WTC11 (cell line): Measurements from ENCODE around the gene FTL. TPM values are rescaled to one million over a fixed set of nuclear protein-coding genes. Genes with fewer than 3 reads are reported as not detected.
A peak's percentile ranks its signal among the peaks of the same experiment; 100 is the strongest.

ENCODE experiments used
- CBFB ChIP-seq: sonication (generic); formaldehyde crosslinking; IDR thresholded peaks from 2 replicates; pipeline ENCODE4 v1.8.1; 2022; ENCODE audit warnings: mild to moderate bottlenecking, low read depth, missing genetic modification reagents
- CREM ChIP-seq: sonication (generic); formaldehyde crosslinking; IDR thresholded peaks from 2 replicates; pipeline ENCODE4 v1.8.1; 2022; ENCODE audit warnings: mild to moderate bottlenecking, missing genetic modification reagents, moderate library complexity
- EMX1 ChIP-seq: fragments of 250-450 bp; sonication (Bioruptor Pico); IDR thresholded peaks from 2 replicates; pipeline ENCODE4 v1.8.0; 2021; ENCODE audit warnings: mild to moderate bottlenecking
- FOXJ3 ChIP-seq: sonication (generic); formaldehyde crosslinking; IDR thresholded peaks from 2 replicates; pipeline ENCODE4 v1.9.0; 2021; ENCODE audit warnings: missing genetic modification reagents, mild to moderate bottlenecking, borderline replicate concordance
- FOXK1 ChIP-seq: sonication (generic); formaldehyde crosslinking; IDR thresholded peaks from 2 replicates; pipeline ENCODE4 v1.8.0; 2022; ENCODE audit warnings: mild to moderate bottlenecking, moderate library complexity, missing genetic modification reagents
- FOXP1 ChIP-seq: sonication (generic); formaldehyde crosslinking; IDR thresholded peaks from 2 replicates; pipeline ENCODE4 v1.8.0; 2022; ENCODE audit warnings: missing genetic modification reagents, mild to moderate bottlenecking, moderate library complexity, borderline replicate concordance
- GRHL2 ChIP-seq: fragments of 250-450 bp; sonication (Bioruptor Pico); IDR thresholded peaks from 2 replicates; pipeline ENCODE4 v1.8.0; 2022; ENCODE audit warnings: mild to moderate bottlenecking, moderate library complexity; ENCODE audit not compliant: insufficient replicate concordance, severe bottlenecking
- GTF2I ChIP-seq: fragments of 250-450 bp; sonication (Bioruptor Pico); conservative IDR thresholded peaks from 2 replicates; pipeline ENCODE4 v1.4.0; 2021; ENCODE audit warnings: mild to moderate bottlenecking
- MLX ChIP-seq: sonication (generic); formaldehyde crosslinking; IDR thresholded peaks from 2 replicates; pipeline ENCODE4 v1.8.1; 2023; ENCODE audit warnings: mild to moderate bottlenecking, missing genetic modification reagents, moderate library complexity
- MYBL2 ChIP-seq: sonication (generic); formaldehyde crosslinking; IDR thresholded peaks from 2 replicates; pipeline ENCODE4 v1.8.1; 2023; ENCODE audit warnings: mild to moderate bottlenecking, moderate library complexity, missing genetic modification reagents
- NR3C1 ChIP-seq: sonication (generic); formaldehyde crosslinking; conservative IDR thresholded peaks from 2 replicates; pipeline ENCODE4 v1.8.1; 2023; ENCODE audit warnings: low read depth, mild to moderate bottlenecking, missing genetic modification reagents
- OVOL2 ChIP-seq: fragments of 250-450 bp; sonication (Bioruptor Pico); IDR thresholded peaks from 2 replicates; pipeline ENCODE4 v1.9.0; 2021; ENCODE audit warnings: mild to moderate bottlenecking, borderline replicate concordance
- PRDM15 ChIP-seq: sonication (generic); formaldehyde crosslinking; IDR thresholded peaks from 2 replicates; pipeline ENCODE4 v1.8.0; 2022; ENCODE audit warnings: missing genetic modification reagents
- RORB ChIP-seq: fragments of 250-450 bp; sonication (Bioruptor Pico); IDR thresholded peaks from 2 replicates; pipeline ENCODE4 v1.9.0; 2021; ENCODE audit warnings: mild to moderate bottlenecking
- SMAD3 ChIP-seq: sonication (generic); formaldehyde crosslinking; IDR thresholded peaks from 2 replicates; pipeline ENCODE4 v1.8.0; 2022; ENCODE audit warnings: missing genetic modification reagents, mild to moderate bottlenecking, borderline replicate concordance
- TEAD1 ChIP-seq: sonication (generic); formaldehyde crosslinking; IDR thresholded peaks from 2 replicates; pipeline ENCODE4 v1.8.0; 2022; ENCODE audit warnings: mild to moderate bottlenecking, missing genetic modification reagents
- TEAD4 ChIP-seq: sonication (generic); formaldehyde crosslinking; IDR thresholded peaks from 2 replicates; pipeline ENCODE4 v1.8.0; 2022; ENCODE audit warnings: mild to moderate bottlenecking, missing genetic modification reagents
- USF1 ChIP-seq: sonication (generic); formaldehyde crosslinking; IDR thresholded peaks from 2 replicates; pipeline ENCODE4 v1.8.0; 2022; ENCODE audit warnings: mild to moderate bottlenecking, missing genetic modification reagents
- ZNF232 ChIP-seq: sonication (generic); formaldehyde crosslinking; IDR thresholded peaks from 2 replicates; pipeline ENCODE4 v1.8.0; 2022; ENCODE audit warnings: mild to moderate bottlenecking, missing genetic modification reagents
- ZNF423 ChIP-seq: fragments of 250-450 bp; sonication (Bioruptor Pico); IDR thresholded peaks from 2 replicates; pipeline ENCODE4 v2.1.2; 2022; ENCODE audit warnings: mild to moderate bottlenecking, moderate library complexity
- ZNF425 ChIP-seq: fragments of 250-450 bp; sonication (Bioruptor Pico); conservative IDR thresholded peaks from 2 replicates; pipeline ENCODE4 v1.9.0; 2021; ENCODE audit warnings: mild to moderate bottlenecking
- total RNA-seq: library from RNA; stranded (reverse); gene quantifications from 3 replicates; pipeline ENCODE4 v1.2.3, GENCODE V29; 2021
- TF ChIP-seq, protein P1 (sequence below): fragments of 250-450 bp; sonication (Bioruptor Pico); IDR thresholded peaks from 2 replicates; pipeline ENCODE4 v1.8.0; 2021; ENCODE audit warnings: mild to moderate bottlenecking
- TF ChIP-seq, protein P2 (sequence below): sonication (generic); formaldehyde crosslinking; IDR thresholded peaks from 2 replicates; pipeline ENCODE4 v1.8.0; 2022; ENCODE audit warnings: mild to moderate bottlenecking, missing genetic modification reagents
- TF ChIP-seq, protein P3 (sequence below): sonication (generic); formaldehyde crosslinking; conservative IDR thresholded peaks from 2 replicates; pipeline ENCODE4 v1.8.1; 2022; ENCODE audit warnings: mild to moderate bottlenecking, missing genetic modification reagents
- TF ChIP-seq, protein P4 (sequence below): sonication (generic); formaldehyde crosslinking; IDR thresholded peaks from 2 replicates; pipeline ENCODE4 v1.8.0; 2023; ENCODE audit warnings: missing genetic modification reagents
- TF ChIP-seq, protein P5 (sequence below): sonication (generic); formaldehyde crosslinking; IDR thresholded peaks from 2 replicates; pipeline ENCODE4 v1.8.0; 2022; ENCODE audit warnings: mild to moderate bottlenecking, missing genetic modification reagents
- TF ChIP-seq, protein P6 (sequence below): sonication (generic); formaldehyde crosslinking; IDR thresholded peaks from 2 replicates; pipeline ENCODE4 v1.8.1; 2022; ENCODE audit warnings: low read depth, missing genetic modification reagents, borderline replicate concordance

The FTL gene
- total RNA-seq, 1 experiment from 2014 or later = 1,061 TPM

DNA sequence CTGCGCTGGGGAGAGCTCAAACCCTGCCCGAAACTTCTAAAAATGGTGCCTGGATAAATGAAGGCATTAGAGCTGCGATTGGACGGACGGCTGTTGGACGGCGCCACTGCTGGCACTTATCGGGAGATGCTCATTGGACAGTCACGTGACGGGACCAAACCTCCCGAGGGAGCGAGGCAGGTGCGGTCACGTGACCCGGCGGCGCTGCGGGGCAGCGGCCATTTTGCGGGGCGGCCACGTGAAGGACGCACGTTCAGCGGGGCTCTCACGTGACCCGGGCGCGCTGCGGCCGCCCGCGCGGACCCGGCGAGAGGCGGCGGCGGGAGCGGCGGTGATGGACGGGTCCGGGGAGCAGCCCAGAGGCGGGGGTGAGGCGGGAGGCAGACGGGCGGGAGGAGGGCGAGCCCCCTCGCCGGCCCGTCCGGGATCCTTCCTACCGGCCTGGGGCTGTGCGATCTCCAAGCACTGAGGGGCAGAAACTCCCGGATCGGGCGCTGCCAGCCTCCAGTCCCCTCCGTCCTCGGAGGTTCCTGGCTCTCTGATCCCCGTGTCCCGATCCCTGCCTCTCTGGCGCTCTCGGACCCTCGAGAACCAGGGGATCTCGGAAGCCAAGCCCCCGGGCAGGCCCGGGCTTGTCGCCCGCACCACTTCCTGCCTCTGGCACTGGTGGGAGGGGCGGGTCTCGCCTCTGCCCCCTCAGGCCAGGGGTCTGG lies 10.4 kb upstream of the FTL start, which contains the start of gene BAX (continued):
- no peak for TF ChIP-seq ZNF425 (CRISPR knock-in tag)
- TF ChIP-seq, protein P1, sequence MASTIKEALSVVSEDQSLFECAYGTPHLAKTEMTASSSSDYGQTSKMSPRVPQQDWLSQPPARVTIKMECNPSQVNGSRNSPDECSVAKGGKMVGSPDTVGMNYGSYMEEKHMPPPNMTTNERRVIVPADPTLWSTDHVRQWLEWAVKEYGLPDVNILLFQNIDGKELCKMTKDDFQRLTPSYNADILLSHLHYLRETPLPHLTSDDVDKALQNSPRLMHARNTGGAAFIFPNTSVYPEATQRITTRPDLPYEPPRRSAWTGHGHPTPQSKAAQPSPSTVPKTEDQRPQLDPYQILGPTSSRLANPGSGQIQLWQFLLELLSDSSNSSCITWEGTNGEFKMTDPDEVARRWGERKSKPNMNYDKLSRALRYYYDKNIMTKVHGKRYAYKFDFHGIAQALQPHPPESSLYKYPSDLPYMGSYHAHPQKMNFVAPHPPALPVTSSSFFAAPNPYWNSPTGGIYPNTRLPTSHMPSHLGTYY (CRISPR knock-in tag) = no peak
- TF ChIP-seq GTF2I (CRISPR knock-in tag) = no peak
- TF ChIP-seq, protein P2, sequence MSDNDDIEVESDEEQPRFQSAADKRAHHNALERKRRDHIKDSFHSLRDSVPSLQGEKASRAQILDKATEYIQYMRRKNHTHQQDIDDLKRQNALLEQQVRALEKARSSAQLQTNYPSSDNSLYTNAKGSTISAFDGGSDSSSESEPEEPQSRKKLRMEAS (CRISPR knock-in tag) = peak; percentile 88
- no peak for TF ChIP-seq FOXJ3 (CRISPR knock-in tag)
- TF ChIP-seq RORB (CRISPR knock-in tag) = no peak
- TF ChIP-seq TEAD4 = no peak
- no peak for TF ChIP-seq GRHL2 (CRISPR knock-in tag)
- no peak for TF ChIP-seq SMAD3 (CRISPR knock-in tag)
- 0 out of 2 replicates have a peak, but pooled peaks have one; percentile 25 for TF ChIP-seq ZNF232
- no peak for TF ChIP-seq CBFB (CRISPR knock-in tag)
- peak; percentile 58 for TF ChIP-seq TEAD1 (CRISPR knock-in tag)
- TF ChIP-seq NR3C1 (CRISPR knock-in tag) = no peak
- TF ChIP-seq, protein P3, sequence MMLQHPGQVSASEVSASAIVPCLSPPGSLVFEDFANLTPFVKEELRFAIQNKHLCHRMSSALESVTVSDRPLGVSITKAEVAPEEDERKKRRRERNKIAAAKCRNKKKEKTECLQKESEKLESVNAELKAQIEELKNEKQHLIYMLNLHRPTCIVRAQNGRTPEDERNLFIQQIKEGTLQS = no peak
- TF ChIP-seq EMX1 (CRISPR knock-in tag) = no peak
- TF ChIP-seq CREM (CRISPR knock-in tag) = no peak
- TF ChIP-seq, protein P4, sequence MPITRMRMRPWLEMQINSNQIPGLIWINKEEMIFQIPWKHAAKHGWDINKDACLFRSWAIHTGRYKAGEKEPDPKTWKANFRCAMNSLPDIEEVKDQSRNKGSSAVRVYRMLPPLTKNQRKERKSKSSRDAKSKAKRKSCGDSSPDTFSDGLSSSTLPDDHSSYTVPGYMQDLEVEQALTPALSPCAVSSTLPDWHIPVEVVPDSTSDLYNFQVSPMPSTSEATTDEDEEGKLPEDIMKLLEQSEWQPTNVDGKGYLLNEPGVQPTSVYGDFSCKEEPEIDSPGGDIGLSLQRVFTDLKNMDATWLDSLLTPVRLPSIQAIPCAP (CRISPR knock-in tag) = 0 out of 2 replicates have a peak, but pooled peaks have one; percentile 24
- TF ChIP-seq, protein P5, sequence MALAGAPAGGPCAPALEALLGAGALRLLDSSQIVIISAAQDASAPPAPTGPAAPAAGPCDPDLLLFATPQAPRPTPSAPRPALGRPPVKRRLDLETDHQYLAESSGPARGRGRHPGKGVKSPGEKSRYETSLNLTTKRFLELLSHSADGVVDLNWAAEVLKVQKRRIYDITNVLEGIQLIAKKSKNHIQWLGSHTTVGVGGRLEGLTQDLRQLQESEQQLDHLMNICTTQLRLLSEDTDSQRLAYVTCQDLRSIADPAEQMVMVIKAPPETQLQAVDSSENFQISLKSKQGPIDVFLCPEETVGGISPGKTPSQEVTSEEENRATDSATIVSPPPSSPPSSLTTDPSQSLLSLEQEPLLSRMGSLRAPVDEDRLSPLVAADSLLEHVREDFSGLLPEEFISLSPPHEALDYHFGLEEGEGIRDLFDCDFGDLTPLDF (CRISPR knock-in tag) = no peak
- no peak for TF ChIP-seq MLX (CRISPR knock-in tag)
- TF ChIP-seq FOXP1 = no peak
- TF ChIP-seq PRDM15 (CRISPR knock-in tag) = no peak
- TF ChIP-seq USF1 (CRISPR knock-in tag) = peak; percentile 99
- no peak for TF ChIP-seq OVOL2
- TF ChIP-seq FOXK1 (CRISPR knock-in tag) = peak; percentile 92
- TF ChIP-seq MYBL2 = 0 out of 2 replicates have a peak, but pooled peaks have one; percentile 74
- no peak for TF ChIP-seq ZNF423 (CRISPR knock-in tag)
- TF ChIP-seq, protein P6, sequence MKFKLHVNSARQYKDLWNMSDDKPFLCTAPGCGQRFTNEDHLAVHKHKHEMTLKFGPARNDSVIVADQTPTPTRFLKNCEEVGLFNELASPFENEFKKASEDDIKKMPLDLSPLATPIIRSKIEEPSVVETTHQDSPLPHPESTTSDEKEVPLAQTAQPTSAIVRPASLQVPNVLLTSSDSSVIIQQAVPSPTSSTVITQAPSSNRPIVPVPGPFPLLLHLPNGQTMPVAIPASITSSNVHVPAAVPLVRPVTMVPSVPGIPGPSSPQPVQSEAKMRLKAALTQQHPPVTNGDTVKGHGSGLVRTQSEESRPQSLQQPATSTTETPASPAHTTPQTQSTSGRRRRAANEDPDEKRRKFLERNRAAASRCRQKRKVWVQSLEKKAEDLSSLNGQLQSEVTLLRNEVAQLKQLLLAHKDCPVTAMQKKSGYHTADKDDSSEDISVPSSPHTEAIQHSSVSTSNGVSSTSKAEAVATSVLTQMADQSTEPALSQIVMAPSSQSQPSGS (CRISPR knock-in tag) = no peak
